Neuron (in vitro differentiated cells): ENCODE results near the gene ATRAID.

ENCODE experiments used
- H2AFZ ChIP-seq: one replicate; pipeline ENCODE4 v1.6.1; 2013; ENCODE audit warnings: low read depth, mild to moderate bottlenecking, inconsistent platforms, low read length, moderate library complexity
- H3K27me3 ChIP-seq: one replicate; pipeline ENCODE4 v1.6.1; 2013; ENCODE audit warnings: low read length; ENCODE audit not compliant: insufficient read depth
- H3K36me3 ChIP-seq: one replicate; pipeline ENCODE4 v1.6.1; 2013; ENCODE audit warnings: low read length; ENCODE audit not compliant: insufficient read depth
- H3K4me1 ChIP-seq: one replicate; pipeline ENCODE4 v1.6.1; 2013; ENCODE audit warnings: low read length; ENCODE audit not compliant: insufficient read depth
- H3K4me3 ChIP-seq: 2 replicates; pipeline ENCODE4 v1.5.1; 2013; ENCODE audit warnings: mild to moderate bottlenecking, low read length, moderate library complexity
- H3K9me3 ChIP-seq: one replicate; pipeline ENCODE4 v1.6.1; 2013; ENCODE audit warnings: low read length

ATRAID gene

GRCh38 chr2:27218614-27219013 lies 6.8 kb downstream of the ATRAID start:
- Histone ChIP-seq H3K4me1 (peaks cover 4% of the 10 kb centered on the region), H3K36me3 (peaks cover 63% of the 10 kb centered on the region), H3K4me3 (no peak overlapping the region), H3K27me3 (no peaks in the 10 kb centered on the region), H3K9me3 (no peaks in the 10 kb centered on the region), H2AFZ (no peak overlapping the region)

- H3K27me3 ChIP-seq, result no peaks in the 10 kb centered on the region
- no peak overlapping the region for H2AFZ ChIP-seq
- H3K4me3 ChIP-seq, result no peak overlapping the region
- H3K4me1 ChIP-seq, result peaks cover 4% of the 10 kb centered on the region
- H3K9me3 ChIP-seq, result no peaks in the 10 kb centered on the region
- peaks cover 68% of the 10 kb centered on the region for H3K36me3 ChIP-seq
Measured at GRCh38 chr2:27219091-27219490, 7.2 kb downstream of the ATRAID start.

GRCh38 chr2:27220091-27220490 lies 8.2 kb downstream of the ATRAID start:
- Histone ChIP-seq H3K4me3 (no peak overlapping the region), H2AFZ (no peak overlapping the region), H3K4me1 (peaks cover 4% of the 10 kb centered on the region), H3K9me3 (no peaks in the 10 kb centered on the region), H3K27me3 (no peaks in the 10 kb centered on the region), H3K36me3 (peaks cover 73% of the 10 kb centered on the region)

GRCh38 chr2:27221166-27221565 lies 9.3 kb downstream of the ATRAID start:
- H3K9me3 ChIP-seq, result no peaks in the 10 kb centered on the region
- H3K4me1 ChIP-seq, result peaks cover 4% of the 10 kb centered on the region
- peaks cover 74% of the 10 kb centered on the region for H3K36me3 ChIP-seq
- no peaks in the 10 kb centered on the region for H3K27me3 ChIP-seq
- H2AFZ ChIP-seq, result no peak overlapping the region
- H3K4me3 ChIP-seq, result no peak overlapping the region

- H3K4me3 ChIP-seq, result no peak overlapping the region
- H3K36me3 ChIP-seq, result peaks cover 80% of the 10 kb centered on the region
- no peak overlapping the region for H2AFZ ChIP-seq
- H3K4me1 ChIP-seq, result no peaks in the 10 kb centered on the region
- no peaks in the 10 kb centered on the region for H3K9me3 ChIP-seq
- H3K27me3 ChIP-seq, result no peaks in the 10 kb centered on the region
Measured at GRCh38 chr2:27222407-27222806, 10.6 kb downstream of the ATRAID start.

GRCh38 chr2:27223416-27223815 lies 11.6 kb downstream of the ATRAID start:
- Histone ChIP-seq H2AFZ (no peak overlapping the region), H3K27me3 (no peaks in the 10 kb centered on the region), H3K4me3 (no peak overlapping the region), H3K9me3 (no peaks in the 10 kb centered on the region), H3K36me3 (peaks cover 77% of the 10 kb centered on the region), H3K4me1 (no peaks in the 10 kb centered on the region)

GRCh38 chr2:27225526-27225925 lies 13.7 kb downstream of the ATRAID start:
- H3K27me3 ChIP-seq, result no peaks in the 10 kb centered on the region
- H3K4me3 ChIP-seq, result no peak overlapping the region
- no peak overlapping the region for H2AFZ ChIP-seq
- H3K36me3 ChIP-seq, result peaks cover 67% of the 10 kb centered on the region
- no peaks in the 10 kb centered on the region for H3K9me3 ChIP-seq
- H3K4me1 ChIP-seq, result no peaks in the 10 kb centered on the region

GRCh38 chr2:27227501-27227900 lies 15.7 kb downstream of the ATRAID start:
- H3K9me3 ChIP-seq, result no peaks in the 10 kb centered on the region
- H3K36me3 ChIP-seq, result peaks cover 67% of the 10 kb centered on the region

GRCh38 chr2:27231921-27232320 lies 20.1 kb downstream of the ATRAID start:
- Histone ChIP-seq H2AFZ (no peak overlapping the region), H3K4me3 (no peak overlapping the region), H3K9me3 (no peaks in the 10 kb centered on the region), H3K27me3 (no peaks in the 10 kb centered on the region), H3K4me1 (no peaks in the 10 kb centered on the region), H3K36me3 (peaks cover 76% of the 10 kb centered on the region)

More at GRCh38 chr2:27227501-27227900, 15.7 kb downstream of the ATRAID start:
- H3K4me1 ChIP-seq, result no peaks in the 10 kb centered on the region
- H2AFZ ChIP-seq, result no peak overlapping the region
- H3K4me3 ChIP-seq, result no peak overlapping the region
- H3K27me3 ChIP-seq, result no peaks in the 10 kb centered on the region

GRCh38 chr2:27233341-27233740 lies 21.5 kb downstream of the ATRAID start:
- Histone ChIP-seq H3K27me3 (no peaks in the 10 kb centered on the region), H3K4me1 (no peaks in the 10 kb centered on the region), H3K9me3 (no peaks in the 10 kb centered on the region), H3K36me3 (peaks cover 78% of the 10 kb centered on the region), H3K4me3 (no peak overlapping the region), H2AFZ (no peak overlapping the region)

GRCh38 chr2:27236136-27236535 lies 24.3 kb downstream of the ATRAID start:
- H3K4me3 ChIP-seq, result no peak overlapping the region
- H3K27me3 ChIP-seq, result no peaks in the 10 kb centered on the region
- peaks cover 95% of the 10 kb centered on the region for H3K36me3 ChIP-seq

GRCh38 chr2:27236626-27237025 lies 24.8 kb downstream of the ATRAID start:
- H3K36me3 ChIP-seq, result peaks cover 96% of the 10 kb centered on the region
- H3K4me1 ChIP-seq, result no peaks in the 10 kb centered on the region
- H3K4me3 ChIP-seq, result no peak overlapping the region
- no peaks in the 10 kb centered on the region for H3K27me3 ChIP-seq
- H3K9me3 ChIP-seq, result no peaks in the 10 kb centered on the region
- no peak overlapping the region for H2AFZ ChIP-seq

More at GRCh38 chr2:27236136-27236535, 24.3 kb downstream of the ATRAID start:
- no peaks in the 10 kb centered on the region for H3K9me3 ChIP-seq
- no peaks in the 10 kb centered on the region for H3K4me1 ChIP-seq
- H2AFZ ChIP-seq, result no peak overlapping the region

- Histone ChIP-seq H3K4me3 (no peak overlapping the region), H3K9me3 (no peaks in the 10 kb centered on the region), H3K4me1 (no peaks in the 10 kb centered on the region), H3K36me3 (peaks cover 96% of the 10 kb centered on the region), H2AFZ (no peak overlapping the region), H3K27me3 (no peaks in the 10 kb centered on the region)
Measured at GRCh38 chr2:27237341-27237945, 25.6 kb downstream of the ATRAID start.

- peaks cover 96% of the 10 kb centered on the region for H3K36me3 ChIP-seq
Measured at GRCh38 chr2:27238976-27239375, 27.1 kb downstream of the ATRAID start.

More at GRCh38 chr2:27238976-27239375, 27.1 kb downstream of the ATRAID start:
- Histone ChIP-seq H3K4me1 (no peaks in the 10 kb centered on the region), H3K9me3 (no peaks in the 10 kb centered on the region), H3K4me3 (no peak overlapping the region), H2AFZ (no peak overlapping the region), H3K27me3 (no peaks in the 10 kb centered on the region)
